Suppressor macrophage (primary cell): Measurements from ENCODE around the gene ADGRG1.

ENCODE experiments used
- DNase-seq, 4 experiments: peaks; one replicate each; pipeline ENCODE4 v3.0.0-alpha.2; 2020 to 2022

Gene ADGRG1

DNA sequence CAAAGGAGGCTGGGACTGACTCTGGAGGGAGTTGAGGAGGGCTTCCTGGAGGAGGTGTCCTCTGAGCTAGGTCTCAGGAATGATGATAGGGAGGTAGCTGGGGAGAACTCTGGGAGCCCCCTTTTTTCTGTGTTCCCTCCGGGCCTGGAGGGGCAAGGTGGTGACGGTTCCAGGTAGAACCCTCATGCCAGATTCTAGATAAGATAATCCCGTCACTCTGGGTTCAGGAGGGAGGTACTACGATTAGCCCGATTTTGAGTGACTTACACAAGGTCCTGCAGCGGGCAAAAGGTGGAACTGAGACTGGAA, 21.0 kb downstream of the ADGRG1 start:
- no peak for DNase-seq

DNA sequence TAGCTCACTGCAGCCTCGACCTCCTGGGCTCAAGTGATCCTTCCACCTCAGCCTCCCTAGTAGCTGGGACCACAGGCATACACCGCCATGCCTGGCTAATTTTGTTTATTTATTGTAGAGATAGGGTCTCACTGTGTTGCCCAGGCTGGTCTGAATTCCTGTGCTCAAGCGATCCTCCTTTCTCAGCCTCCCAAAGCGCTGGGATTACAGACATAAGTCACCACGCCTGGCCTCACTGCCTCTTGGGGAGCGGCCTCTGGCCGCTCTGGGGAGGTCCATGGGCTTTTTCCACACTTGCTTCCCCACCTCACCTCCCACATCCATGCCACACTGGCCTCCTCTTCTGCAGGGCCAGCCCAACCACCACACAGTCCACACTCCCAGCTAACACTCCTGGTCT, 21.4 kb downstream of the ADGRG1 start:
- DNase-seq, result no peak

DNA sequence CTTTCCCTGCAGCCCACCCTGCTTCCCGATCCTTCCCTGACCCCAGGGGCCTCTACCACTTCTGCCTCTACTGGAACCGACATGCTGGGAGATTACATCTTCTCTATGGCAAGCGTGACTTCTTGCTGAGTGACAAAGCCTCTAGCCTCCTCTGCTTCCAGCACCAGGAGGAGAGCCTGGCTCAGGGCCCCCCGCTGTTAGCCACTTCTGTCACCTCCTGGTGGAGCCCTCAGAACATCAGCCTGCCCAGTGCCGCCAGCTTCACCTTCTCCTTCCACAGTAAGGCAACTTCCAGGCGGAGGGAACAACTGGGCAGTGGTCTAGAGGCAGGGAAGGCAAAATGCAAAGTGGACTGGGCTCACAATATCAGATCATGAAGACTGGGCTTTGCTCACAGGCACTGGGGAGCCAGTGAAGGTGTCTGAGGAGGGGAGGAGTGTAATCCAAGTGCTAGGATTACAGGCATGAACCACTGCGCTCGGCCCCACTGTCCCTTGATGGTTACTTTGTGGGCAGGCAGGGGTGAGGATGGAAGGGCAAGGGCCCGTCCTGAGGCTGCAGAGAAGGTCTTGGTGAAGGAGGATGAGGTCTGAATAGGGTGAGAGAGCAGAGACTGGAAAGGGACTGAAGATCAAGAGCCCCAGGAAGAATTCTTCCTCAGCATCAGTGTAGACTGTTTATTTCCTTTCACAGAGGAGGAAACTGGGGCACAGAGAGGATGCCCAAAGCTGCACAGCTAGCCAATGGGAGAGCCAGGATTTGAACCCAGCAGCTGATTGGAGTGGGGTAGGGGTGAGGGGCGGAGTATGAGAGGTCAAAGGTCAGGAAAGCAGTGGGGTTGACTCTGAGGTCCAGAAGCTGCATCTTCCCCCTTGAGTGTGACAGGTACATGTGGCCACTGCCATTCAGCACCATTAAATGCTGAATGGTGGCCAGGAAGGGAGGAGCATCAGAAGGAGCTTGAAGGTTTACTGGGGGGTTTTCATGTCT, 23.2 kb downstream of the ADGRG1 start:
- no peak for DNase-seq

DNA sequence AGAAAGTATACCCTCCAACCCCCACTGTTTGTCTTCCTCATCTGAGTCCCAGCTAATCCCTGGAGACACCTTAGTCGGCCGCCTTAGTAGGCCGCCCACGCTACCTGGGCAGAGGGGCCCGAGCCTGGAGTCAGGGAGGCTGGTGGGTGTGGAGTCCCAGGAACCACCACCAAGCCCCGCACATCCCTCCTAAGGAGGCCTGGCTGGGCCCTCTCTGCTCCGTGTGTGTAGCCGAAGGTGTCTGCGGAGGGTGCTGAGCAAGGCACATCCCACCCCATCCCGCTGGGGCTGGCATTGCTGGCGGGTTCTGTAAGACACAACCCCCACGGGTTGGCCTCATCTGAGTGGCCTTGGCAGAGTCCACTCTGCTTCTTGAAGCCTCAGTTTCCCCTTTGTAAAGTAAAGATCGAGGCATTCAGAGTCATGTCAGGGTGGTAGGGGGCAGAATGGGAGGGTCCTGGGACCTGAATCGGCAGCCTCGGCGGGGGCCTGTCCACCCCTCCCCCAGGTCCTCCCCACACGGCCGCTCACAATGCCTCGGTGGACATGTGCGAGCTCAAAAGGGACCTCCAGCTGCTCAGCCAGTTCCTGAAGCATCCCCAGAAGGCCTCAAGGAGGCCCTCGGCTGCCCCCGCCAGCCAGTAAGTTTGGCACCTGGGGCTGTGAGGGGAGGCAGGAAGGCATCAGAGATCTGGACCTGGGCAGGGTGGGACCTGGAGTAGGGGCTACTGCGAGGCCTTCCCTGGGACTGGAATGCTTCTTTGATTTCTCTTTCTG, 24.5 kb downstream of the ADGRG1 start:
- no peak for DNase-seq

DNA sequence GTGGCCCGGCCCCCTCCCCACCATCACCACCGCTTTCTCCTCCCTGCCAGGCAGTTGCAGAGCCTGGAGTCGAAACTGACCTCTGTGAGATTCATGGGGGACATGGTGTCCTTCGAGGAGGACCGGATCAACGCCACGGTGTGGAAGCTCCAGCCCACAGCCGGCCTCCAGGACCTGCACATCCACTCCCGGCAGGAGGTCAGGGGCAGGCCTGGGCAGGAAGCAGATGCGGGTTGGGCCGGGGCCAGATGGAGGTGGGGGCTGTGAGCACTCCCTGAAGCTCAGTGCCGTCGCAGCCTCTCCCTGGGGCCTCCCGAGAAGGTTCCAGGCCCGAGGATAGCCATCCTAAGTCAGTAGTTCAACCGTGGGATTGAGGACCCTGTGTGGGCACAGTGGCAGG, 25.5 kb downstream of the ADGRG1 start:
- no peak for DNase-seq

DNA sequence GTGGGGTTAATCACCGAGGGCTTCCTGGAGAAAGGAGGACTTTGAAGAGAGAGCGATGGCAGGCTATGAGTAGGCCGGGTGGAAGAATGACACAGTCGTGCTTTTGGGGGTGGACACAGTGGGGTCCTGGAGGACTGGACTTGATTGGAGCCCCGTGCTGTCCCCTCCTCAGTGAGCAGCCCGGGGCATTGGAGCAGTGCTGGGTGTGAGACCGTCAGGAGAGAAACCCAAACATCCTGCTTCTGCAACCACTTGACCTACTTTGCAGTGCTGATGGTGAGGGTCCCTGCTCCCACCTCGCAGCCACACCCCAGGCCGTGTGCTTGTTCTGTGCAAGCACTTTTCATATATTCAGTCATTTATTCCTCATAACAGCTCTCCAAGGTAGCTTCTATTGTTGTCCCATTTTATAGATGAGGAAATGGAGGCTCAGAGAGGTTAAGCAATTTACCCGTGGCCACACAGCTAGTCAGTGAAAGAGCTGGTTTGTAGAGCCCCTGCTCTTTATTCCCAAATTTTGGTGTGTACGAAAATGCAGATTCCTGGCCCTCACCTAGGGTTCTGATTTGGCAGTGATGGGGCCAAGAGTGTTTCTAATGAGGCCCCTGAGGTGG, 28.0 kb downstream of the ADGRG1 start:
- no peak for DNase-seq

DNA sequence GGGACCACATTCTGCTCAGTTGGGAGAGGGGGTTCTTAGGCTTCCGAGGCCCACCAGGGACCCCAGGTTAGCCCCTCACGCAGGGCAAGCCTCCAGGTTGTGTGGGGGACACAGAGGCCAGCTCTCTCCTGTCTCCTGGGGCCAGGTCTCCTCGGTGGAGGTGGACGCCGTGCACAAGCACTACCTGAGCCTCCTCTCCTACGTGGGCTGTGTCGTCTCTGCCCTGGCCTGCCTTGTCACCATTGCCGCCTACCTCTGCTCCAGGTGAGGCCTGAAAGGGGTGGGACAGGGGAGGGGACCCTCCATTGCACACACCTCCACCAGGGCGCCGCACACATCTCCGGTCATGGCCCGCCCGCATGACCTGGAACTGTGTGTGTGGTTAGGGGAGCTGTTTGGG, 28.8 kb downstream of the ADGRG1 start:
- DNase-seq, result no peak

DNA sequence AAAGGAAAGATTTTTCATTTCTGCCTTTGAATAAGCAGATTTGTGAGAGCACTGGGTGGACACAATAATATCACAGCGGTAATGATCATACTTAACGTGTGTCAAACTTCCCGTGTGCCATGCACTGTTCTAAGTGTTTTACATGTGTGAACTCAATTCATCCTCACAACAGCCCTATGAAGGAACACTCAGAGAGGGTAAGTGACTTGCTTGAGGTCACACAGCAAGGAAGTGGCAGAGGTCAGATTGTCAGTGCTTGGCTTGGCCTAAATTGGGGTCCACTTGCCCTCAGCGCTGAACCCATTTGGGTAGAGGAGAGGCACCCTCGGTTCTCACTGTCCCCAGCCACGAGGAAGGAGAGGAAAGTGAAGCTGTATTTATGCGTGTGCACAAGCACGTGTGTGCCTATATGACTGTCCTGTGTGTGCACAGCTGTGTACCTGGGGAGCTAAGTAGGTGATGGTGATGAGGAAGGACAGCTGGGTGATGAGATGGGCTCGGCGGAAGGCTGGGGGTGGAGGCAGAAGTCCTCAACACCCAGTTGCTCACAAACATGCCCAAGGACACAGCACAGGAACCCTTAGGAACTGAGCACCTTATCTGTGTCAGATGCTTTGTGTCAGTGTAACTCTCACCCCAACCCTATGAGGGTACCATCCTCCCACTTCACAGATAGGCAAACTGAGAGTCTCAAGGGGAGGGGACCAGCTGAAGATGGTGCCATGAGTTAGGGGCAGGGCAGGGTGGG, 29.9 kb downstream of the ADGRG1 start:
- DNase-seq, result no peak

DNA sequence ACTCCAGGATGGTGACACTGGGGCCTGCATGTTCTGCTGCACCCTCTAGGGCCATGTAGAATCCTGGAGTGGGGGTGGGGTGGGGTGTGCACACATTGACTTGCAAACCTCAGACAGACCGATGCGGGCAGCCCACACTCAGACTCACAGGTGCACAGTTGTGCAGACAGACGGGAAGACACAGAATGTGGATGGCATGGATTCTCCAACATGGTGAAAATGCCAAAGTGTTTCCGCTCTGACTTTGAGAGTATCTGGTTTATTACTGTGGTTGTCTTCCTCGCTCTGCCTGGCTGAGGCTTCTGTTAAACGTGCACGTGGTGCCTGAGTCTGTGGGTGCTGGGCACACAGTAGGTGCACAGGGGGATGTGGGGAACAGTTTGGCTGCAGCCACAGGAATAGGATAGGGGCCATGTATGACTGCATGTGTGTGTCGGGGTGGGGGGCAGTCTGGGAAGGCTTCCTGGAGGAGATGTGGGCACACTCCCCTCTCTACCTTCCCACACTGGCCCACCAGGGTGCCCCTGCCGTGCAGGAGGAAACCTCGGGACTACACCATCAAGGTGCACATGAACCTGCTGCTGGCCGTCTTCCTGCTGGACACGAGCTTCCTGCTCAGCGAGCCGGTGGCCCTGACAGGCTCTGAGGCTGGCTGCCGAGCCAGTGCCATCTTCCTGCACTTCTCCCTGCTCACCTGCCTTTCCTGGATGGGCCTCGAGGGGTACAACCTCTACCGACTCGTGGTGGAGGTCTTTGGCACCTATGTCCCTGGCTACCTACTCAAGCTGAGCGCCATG, 30.6 kb downstream of the ADGRG1 start:
- DNase-seq, result no peak

DNA sequence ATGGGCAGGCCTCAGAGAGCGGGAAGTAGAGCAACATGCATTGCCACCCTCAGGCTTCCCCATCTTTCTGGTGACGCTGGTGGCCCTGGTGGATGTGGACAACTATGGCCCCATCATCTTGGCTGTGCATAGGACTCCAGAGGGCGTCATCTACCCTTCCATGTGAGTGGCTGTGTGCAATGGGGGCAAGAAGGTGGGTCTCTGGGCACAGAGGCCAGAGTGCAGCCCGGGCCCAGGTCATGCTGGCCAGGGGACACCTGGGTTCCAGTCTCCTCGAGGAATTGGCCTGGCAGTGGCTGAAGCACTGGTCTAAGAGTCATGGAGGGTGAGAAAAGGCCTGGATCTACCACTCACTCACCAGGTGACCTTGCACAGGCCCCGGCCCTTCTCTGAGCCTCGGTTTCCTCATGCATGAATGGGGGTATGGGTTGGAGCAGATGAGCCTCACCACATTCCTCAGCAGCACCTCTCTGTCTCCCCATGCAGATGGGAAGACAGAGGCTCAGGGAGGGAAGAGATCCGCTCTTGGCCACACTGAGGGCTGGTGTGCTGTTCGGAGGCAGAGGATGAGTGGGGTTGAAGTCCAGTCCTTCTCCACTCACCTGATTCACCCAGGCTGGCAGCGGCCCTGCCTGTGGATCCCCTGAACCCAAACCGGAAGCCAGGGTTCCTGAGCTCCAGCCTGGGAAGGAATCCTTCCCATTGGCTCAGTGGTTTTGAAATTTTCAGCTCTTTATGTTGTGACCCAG, 32.5 kb downstream of the ADGRG1 start:
- DNase-seq, result no peak

DNA sequence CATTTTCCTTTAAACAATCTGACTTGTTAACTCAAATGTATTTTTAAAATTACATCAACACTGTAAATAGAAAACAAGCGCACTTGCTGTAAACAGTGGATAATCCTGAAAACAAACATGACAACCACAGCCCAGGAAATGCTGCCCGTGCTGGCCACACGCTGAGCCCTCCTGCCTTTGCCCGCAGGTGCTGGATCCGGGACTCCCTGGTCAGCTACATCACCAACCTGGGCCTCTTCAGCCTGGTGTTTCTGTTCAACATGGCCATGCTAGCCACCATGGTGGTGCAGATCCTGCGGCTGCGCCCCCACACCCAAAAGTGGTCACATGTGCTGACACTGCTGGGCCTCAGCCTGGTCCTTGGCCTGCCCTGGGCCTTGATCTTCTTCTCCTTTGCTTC, 33.1 kb downstream of the ADGRG1 start:
- no peak for DNase-seq

DNA sequence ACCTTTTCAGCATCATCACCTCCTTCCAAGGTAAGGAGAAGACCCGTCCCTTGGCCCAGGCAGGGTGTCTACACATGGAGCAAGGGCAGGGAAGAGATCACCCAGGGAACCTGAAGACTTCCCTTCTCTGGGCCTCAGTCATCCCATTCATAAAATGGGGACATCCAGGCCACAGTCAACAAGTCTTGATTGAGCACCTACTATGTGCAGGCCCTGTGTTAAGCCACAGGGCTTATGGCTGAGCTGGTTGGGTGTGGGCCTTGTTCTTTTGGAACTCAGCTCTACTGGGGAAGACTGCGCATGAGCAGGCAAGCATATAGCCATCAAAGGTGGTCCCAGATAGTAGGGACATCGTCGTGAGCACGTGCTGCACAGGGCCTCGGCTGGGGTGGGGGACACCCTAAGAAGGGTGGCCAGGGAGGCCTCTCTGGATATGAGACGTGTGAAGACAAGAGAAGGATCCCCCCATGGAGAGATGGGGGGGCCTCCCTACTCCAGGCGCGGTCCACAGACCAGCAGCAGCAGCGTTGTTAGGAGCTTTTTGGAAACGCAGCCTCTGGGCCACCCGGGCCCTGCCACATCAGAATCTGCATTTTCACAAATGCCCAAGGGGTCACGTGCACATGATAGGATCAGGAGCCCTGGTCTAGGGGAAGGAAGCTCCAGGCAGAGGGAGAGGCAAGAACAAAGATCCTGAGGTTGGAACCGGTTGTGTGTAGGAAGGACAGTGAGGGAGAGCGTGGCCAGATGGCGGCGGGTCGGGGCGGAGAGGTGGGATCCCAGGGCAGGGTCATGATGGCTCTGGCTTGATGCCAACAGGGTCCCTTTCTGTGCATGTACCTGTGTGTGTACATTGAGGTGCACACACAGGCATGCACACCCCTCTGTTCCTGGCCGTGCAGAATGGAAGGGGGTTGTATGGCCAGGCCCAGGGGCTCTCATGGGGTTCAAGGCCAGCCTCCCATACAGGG, 33.8 kb downstream of the ADGRG1 start:
- no peak for DNase-seq

DNA sequence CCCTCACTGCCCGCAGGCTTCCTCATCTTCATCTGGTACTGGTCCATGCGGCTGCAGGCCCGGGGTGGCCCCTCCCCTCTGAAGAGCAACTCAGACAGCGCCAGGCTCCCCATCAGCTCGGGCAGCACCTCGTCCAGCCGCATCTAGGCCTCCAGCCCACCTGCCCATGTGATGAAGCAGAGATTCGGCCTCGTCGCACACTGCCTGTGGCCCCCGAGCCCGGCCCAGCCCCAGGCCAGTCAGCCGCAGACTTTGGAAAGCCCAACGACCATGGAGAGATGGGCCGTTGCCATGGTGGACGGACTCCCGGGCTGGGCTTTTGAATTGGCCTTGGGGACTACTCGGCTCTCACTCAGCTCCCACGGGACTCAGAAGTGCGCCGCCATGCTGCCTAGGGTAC, 35.0 kb downstream of the ADGRG1 start:
- DNase-seq, result no peak

DNA sequence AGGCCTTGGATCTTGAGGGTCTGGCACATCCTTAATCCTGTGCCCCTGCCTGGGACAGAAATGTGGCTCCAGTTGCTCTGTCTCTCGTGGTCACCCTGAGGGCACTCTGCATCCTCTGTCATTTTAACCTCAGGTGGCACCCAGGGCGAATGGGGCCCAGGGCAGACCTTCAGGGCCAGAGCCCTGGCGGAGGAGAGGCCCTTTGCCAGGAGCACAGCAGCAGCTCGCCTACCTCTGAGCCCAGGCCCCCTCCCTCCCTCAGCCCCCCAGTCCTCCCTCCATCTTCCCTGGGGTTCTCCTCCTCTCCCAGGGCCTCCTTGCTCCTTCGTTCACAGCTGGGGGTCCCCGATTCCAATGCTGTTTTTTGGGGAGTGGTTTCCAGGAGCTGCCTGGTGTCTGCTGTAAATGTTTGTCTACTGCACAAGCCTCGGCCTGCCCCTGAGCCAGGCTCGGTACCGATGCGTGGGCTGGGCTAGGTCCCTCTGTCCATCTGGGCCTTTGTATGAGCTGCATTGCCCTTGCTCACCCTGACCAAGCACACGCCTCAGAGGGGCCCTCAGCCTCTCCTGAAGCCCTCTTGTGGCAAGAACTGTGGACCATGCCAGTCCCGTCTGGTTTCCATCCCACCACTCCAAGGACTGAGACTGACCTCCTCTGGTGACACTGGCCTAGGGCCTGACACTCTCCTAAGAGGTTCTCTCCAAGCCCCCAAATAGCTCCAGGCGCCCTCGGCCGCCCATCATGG, 35.7 kb downstream of the ADGRG1 start:
- no peak for DNase-seq

DNA sequence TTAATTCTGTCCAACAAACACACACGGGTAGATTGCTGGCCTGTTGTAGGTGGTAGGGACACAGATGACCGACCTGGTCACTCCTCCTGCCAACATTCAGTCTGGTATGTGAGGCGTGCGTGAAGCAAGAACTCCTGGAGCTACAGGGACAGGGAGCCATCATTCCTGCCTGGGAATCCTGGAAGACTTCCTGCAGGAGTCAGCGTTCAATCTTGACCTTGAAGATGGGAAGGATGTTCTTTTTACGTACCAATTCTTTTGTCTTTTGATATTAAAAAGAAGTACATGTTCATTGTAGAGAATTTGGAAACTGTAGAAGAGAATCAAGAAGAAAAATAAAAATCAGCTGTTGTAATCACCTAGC, 36.2 kb downstream of the ADGRG1 start:
- DNase-seq, result no peak

DNA sequence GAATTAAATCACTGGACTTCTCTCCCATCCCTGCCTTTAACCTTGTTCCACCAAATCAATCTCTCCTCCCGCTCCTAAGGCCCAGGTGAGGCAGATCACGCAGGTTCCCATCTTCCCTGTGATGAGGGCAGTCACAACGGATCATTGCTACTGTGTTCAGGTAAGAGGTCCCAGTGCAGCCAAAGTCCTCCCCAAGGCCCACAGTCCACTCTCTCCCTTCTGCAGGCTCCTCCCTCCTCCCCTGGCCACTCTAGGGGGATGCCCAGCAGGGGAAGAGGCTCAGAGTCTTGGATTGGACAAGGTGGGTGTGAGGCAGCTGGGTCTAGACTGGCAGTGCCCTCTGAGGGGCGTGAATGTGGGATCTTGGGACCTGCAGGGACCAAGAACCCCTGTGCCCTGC, 37.1 kb downstream of the ADGRG1 start:
- no peak for DNase-seq

DNA sequence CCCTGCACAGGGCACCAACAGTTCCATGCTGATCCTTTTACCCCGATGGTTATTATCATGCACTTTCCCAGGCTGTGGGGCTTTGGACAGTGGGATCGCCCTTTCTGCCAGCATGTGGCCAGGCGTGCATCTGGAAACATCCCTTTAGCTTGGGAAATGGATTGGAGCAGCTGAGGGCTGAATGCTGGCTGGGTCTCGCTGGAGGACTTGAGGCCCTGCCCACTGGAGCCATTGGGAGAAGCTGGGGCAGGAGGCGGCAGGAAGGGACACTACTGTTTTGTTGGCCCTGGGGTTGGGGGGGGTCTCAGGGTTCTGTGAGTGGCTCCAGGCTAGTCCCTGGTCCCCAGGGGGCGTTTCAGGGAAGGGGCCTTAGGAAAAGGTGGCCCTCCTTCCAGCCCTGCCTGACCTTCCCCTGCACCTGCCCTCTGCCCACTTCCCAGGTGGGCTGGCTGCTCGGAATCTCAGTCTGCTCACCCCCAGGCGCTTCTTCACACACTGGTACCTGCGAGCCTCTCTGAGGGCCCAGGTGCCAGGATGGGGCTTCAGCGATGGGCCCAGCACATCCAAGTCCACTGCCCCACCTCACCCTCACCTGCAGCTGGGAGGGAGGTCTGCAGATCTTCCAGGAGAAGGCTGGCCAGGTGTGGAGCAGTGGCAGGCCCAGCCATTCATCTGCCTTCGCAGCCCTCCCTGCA, 38.1 kb downstream of the ADGRG1 start:
- DNase-seq, result no peak

DNA sequence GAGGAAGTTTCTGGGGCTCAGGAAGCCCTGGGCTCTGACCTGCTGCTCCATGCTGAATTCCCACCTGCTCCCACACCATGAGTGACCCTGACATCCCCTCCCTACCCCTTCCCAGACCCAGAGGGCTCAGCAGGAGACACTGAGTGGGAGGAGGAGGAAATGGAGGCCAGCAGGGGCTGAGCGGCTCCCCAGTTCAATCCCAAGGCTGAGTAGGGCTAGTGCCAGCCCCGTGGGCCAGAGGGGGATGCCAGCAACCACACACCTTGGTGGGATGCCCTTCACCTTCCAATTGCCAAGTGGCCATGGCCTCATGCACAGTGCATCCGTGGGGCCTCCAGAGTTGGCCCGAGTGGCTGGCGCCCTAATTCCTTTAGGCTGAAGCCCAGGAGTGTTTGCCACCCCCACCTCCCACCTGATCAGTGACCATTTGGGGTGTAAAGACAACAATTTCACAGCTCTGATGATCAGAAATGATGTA, 38.7 kb downstream of the ADGRG1 start:
- DNase-seq, result no peak
